Panc1 (cell line): ENCODE results near the gene HOXC4. TPM values are rescaled to one million over a fixed set of nuclear protein-coding genes. Genes with fewer than 3 reads are reported as not detected.
A peak's percentile ranks its signal among the peaks of the same experiment; 100 is the strongest.

Source experiments
- ATAC-seq: fragments of 200-7000 bp; cut with Tn5 transposase; 2 replicates; pipeline ENCODE4 v1.9.1; 2020; ENCODE audit warnings: mild to moderate bottlenecking, moderate library complexity
- BruUV-seq: library from RNA; stranded (reverse); fragments of 400-500 nt; replicated peaks from 2 replicates; lab custom pipeline; 2021; lab: Mats Ljungman, UMichigan
- CTCF ChIA-PET: fragments of 300-600 bp; sonication (Branson Sonifier 250); formaldehyde crosslinking; loops from one replicate; lab custom pipeline; 2022; ENCODE audit warnings: antibody characterized with exemption; lab: Charles Lee
- POLR2A ChIA-PET: fragments of 300-600 bp; sonication (Branson Sonifier 250); formaldehyde crosslinking; loops from one replicate; lab custom pipeline; 2022; ENCODE audit warnings: antibody characterized with exemption; lab: Charles Lee
- DNase-seq: peaks from one replicate; pipeline ENCODE4 v3.0.0-alpha.2; 2010; ENCODE audit warnings: low read depth, low spot score
- H3K27ac ChIP-seq: 2 replicates; pipeline ENCODE4 v1.5.1; 2011; ENCODE audit warnings: mild to moderate bottlenecking, low read length, inconsistent platforms
- H3K27me3 ChIP-seq: fragments of 200-500 bp; sonication (Bioruptor generic); 2 replicates; pipeline ENCODE4 v1.6.0; 2014; ENCODE audit warnings: low read length, inconsistent platforms; ENCODE audit not compliant: control insufficient read depth, insufficient read depth
- H3K36me3 ChIP-seq: fragments of 200-500 bp; sonication (Bioruptor generic); 2 replicates; pipeline ENCODE4 v1.5.1; 2014; ENCODE audit warnings: inconsistent platforms, mild to moderate bottlenecking, low read length, moderate library complexity; ENCODE audit not compliant: control insufficient read depth, insufficient read depth
- H3K4me1 ChIP-seq: 2 replicates; pipeline ENCODE4 v1.5.1; 2011; ENCODE audit warnings: inconsistent platforms, mild to moderate bottlenecking, low read length, moderate library complexity; ENCODE audit not compliant: control insufficient read depth, insufficient read depth
- H3K4me3 ChIP-seq, 2 experiments: 2 replicates each; pipeline ENCODE4 v1.5.1; 2011 to 2012; ENCODE audit warnings: low read depth in 2 of 2, low read length in 2 of 2, mild to moderate bottlenecking in 2 of 2, inconsistent platforms in 1 of 2, moderate library complexity in 1 of 2
- H3K9me3 ChIP-seq: fragments of 200-500 bp; sonication (Bioruptor generic); 2 replicates; pipeline ENCODE4 v1.5.1; 2014; ENCODE audit warnings: low read depth, mild to moderate bottlenecking, inconsistent platforms, low read length, moderate library complexity; ENCODE audit not compliant: control insufficient read depth, insufficient read depth
- CTCF ChIP-seq: fragments of 450-650 bp; IDR thresholded peaks from 2 replicates; pipeline ENCODE4 v1.5.1; 2017; ENCODE audit warnings: mild to moderate bottlenecking
- POLR2AphosphoS5 ChIP-seq: IDR thresholded peaks from 2 replicates; pipeline ENCODE4 v1.6.1; 2012; ENCODE audit warnings: mild to moderate bottlenecking, low read depth, low read length, moderate library complexity
- REST ChIP-seq, 2 experiments: IDR thresholded peaks; 2 replicates each; pipeline ENCODE4 v1.6.1; 2011 to 2012; ENCODE audit warnings: low read depth in 2 of 2, control low read depth in 1 of 2, low read length in 1 of 2, mild to moderate bottlenecking in 1 of 2, moderate library complexity in 1 of 2; ENCODE audit not compliant: insufficient read depth in 1 of 2
- SIN3A ChIP-seq: IDR thresholded peaks from 2 replicates; pipeline ENCODE4 v1.6.1; 2012; ENCODE audit warnings: low read depth, mild to moderate bottlenecking, low read length, moderate library complexity, borderline replicate concordance; ENCODE audit not compliant: insufficient read depth
- TCF7L2 ChIP-seq: IDR thresholded peaks from 2 replicates; pipeline ENCODE4 v1.6.1; 2011; ENCODE audit warnings: mild to moderate bottlenecking, low read depth, low read length, inconsistent platforms
- in situ Hi-C: cut with HindIII; loops from 2 replicates; pipeline ENCODE4 v1.10.0; 2016; ENCODE audit warnings: low sequenced_read_pairs, low pct_unique_long_range_greater_than_20kb
- intact Hi-C: fragments of 100-400 bp; cut with micrococcal nuclease; formaldehyde crosslinking; loops from one replicate; pipeline ENCODE4 v1.10.0; 2022; ENCODE audit not compliant: unreplicated experiment
- total RNA-seq: library from RNA; stranded (reverse); gene quantifications from one replicate; pipeline ENCODE4 v1.2.1, GENCODE V29; 2021; ENCODE audit not compliant: unreplicated experiment

Gene HOXC4
- total RNA-seq, 1 experiment from 2014 or later: 22.7 TPM

GRCh38 chr12:54021432-54022013 is 32.1 kb upstream of the HOXC4 start:
- H3K36me3 ChIP-seq: peaks cover 2% of the 10 kb centered on the region; the same call in 1 of the 2 replicates
- H3K27me3 ChIP-seq: no peaks in the 10 kb centered on the region
- ChIA-PET CTCF (interaction anchor here (1.0 to 1.2 kb wide), 3 partner anchors 13 to 252 kb away, joined by 3 read pairs; partner anchors contain the start of gene HOXC8), POLR2A (no interaction called here)
- no peaks in the 10 kb centered on the region for H3K9me3 ChIP-seq
- H3K4me1 ChIP-seq: peaks cover 65% of the 10 kb centered on the region
- intact Hi-C loops (loop anchor here (1.0 kb wide), 1 partner anchor 15 kb away; no protein-coding TSS in a partner anchor), in situ Hi-C loops (no loop called here)
- BruUV-seq: no TSS peak
- no peak for DNase-seq
- peak overlapping the region; percentile 95 for H3K27ac ChIP-seq
- peak overlapping the region; percentile 72 to 91 for H3K4me3 ChIP-seq
- ATAC-seq: peak; percentile 14
- no peak for TF ChIP-seq TCF7L2
- TF ChIP-seq REST (IDR thresholded peaks at IDR 0.05; ENCODE audit: insufficient read depth in 1 of 2, low read depth in 2 of 2, low read length in 1 of 2): no peak
- peak; percentile 80; the same call in 1 of the 2 replicates for TF ChIP-seq SIN3A
- TF ChIP-seq POLR2AphosphoS5: peak; percentile 73; the same call in 1 of the 2 replicates
- peak; percentile 76 for TF ChIP-seq CTCF

- ChIA-PET CTCF (interaction anchor here (0.5 to 1.1 kb wide), 4 partner anchors 9 to 169 kb away, joined by 3 to 8 read pairs (median 7); partner anchors contain the start of genes HOXC5 and HOXC9), POLR2A (no interaction called here)
- Histone ChIP-seq H3K27me3 (no peaks in the 10 kb centered on the region), H3K36me3 (no peaks in the 10 kb centered on the region), H3K4me3 (peak overlapping the region; percentile 27 to 39), H3K9me3 (no peaks in the 10 kb centered on the region), H3K27ac (peak overlapping the region; percentile 95), H3K4me1 (peaks cover 82% of the 10 kb centered on the region)
- TF ChIP-seq REST (IDR thresholded peaks at IDR 0.05; ENCODE audit: insufficient read depth in 1 of 2, low read depth in 2 of 2, low read length in 1 of 2) (no peak), TCF7L2 (no peak), CTCF (no peak), SIN3A (no peak), POLR2AphosphoS5 (no peak)
- ATAC-seq (no peak), DNase-seq (no peak)
- in situ Hi-C loops (no loop called here), intact Hi-C loops (no loop called here)
- BruUV-seq: no TSS peak
Observed at GRCh38 chr12:54022960-54023884, 30.4 kb upstream of the HOXC4 start.
